GM12872 (cell line): ENCODE data around the gene AFDN.

ENCODE experiments used
- CTCF ChIP-seq: IDR thresholded peaks from 3 replicates; pipeline ENCODE4 v1.5.1; 2011; ENCODE audit warnings: low read depth, mild to moderate bottlenecking, low read length, moderate library complexity; ENCODE audit not compliant: insufficient read depth

The AFDN gene

GRCh38 chr6:167941822-167942221 lies 115.1 kb downstream of the AFDN start:
- TF ChIP-seq CTCF = no peak

- TF ChIP-seq CTCF = no peak
Measured at GRCh38 chr6:167944130-167944529, 117.4 kb downstream of the AFDN start.

- no peak for TF ChIP-seq CTCF
Measured at GRCh38 chr6:167946007-167946406, 119.3 kb downstream of the AFDN start.

GRCh38 chr6:167946604-167947003 lies 119.9 kb downstream of the AFDN start:
- no peak for TF ChIP-seq CTCF

GRCh38 chr6:167947716-167948115 lies 121.0 kb downstream of the AFDN start:
- no peak for TF ChIP-seq CTCF

- no peak for TF ChIP-seq CTCF
Measured at GRCh38 chr6:167948716-167949115, 122.0 kb downstream of the AFDN start.

GRCh38 chr6:167949121-167949684 lies 122.5 kb downstream of the AFDN start:
- TF ChIP-seq CTCF = no peak
